HG03460 (cell line): ENCODE results near the gene OSBPL5.

Source experiments
- ATAC-seq: cut with Tn5 transposase; IDR thresholded peaks from one replicate; pipeline ENCODE4 v1.9.1; 2021; ENCODE audit not compliant: unreplicated experiment

Gene OSBPL5

DNA sequence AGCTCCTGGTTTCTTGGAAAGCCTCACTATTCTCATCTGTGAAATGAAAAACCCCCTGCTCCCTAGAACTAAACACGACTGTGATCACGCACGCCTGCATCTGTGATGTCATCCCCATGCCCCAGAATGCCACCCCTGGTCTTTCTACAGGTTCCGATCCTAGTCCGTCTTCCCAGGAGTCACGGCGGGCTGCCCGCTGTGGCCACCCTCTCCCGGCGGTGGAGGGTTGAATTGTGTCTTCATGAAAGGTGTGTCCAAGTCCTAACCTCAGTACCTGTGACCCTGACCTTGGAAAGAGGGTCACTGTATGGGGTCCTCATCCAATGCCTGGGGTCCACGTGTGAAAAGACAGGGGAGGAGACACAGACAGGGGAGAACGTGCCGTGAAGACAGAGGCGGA is 14.4 kb downstream of the OSBPL5 start:
- ATAC-seq: no peak

DNA sequence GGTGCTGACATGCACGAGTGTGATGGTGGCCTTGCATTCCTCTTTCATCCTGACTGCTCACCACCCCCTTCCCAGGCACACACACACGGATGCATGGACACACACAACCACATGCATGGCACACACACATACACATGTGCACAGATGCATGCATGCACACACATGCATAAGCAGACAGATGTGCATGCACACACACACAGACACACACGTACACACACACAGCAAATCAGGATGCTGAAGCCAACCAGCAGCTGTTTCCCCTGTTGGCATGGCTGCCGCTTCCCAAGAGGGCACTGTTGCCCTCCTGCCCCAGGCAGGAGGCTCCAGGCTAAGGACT is 15.3 kb downstream of the OSBPL5 start:
- ATAC-seq: no peak

DNA sequence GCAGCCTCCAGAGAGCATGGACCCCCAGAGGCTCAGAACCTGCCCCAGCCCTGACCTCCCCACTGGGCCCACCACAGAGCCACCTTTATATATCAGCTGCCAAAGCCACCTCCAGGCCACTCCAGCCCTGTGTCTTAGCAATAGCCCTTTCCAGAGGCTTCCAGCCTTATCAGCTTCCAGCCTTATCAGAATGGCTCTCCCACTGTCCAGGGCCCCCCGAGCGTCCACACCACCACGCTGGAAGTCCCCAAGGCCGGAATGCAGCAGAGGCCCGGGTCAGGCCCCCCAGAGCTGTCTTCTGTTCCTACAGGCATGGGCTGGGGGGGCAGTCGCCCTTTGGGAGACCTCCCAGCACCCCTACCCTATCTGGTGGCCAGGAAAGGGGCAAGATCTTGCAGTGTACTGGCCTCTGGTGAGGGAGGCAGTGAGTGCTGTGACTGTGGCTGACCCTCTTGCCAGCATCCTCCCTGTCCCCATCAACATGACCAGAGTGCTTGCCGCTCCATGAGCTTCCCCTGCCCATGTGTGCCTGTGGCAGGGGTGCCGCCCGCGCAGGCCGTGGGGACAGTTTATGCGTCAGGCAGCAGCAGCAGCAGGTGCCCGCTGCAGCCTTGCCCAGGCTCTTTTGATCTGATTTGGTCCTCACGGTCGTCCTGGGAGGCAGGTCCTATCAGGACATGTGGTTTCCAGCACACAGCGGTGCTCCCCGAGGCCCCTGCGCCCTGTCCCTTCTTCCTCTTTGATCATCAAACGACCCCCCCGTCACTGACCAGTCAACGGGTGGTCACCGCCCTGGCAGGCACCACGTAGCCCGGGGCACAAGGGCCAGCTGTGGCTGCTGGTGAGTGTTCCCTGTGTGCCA is 15.9 kb downstream of the OSBPL5 start:
- ATAC-seq: no peak

DNA sequence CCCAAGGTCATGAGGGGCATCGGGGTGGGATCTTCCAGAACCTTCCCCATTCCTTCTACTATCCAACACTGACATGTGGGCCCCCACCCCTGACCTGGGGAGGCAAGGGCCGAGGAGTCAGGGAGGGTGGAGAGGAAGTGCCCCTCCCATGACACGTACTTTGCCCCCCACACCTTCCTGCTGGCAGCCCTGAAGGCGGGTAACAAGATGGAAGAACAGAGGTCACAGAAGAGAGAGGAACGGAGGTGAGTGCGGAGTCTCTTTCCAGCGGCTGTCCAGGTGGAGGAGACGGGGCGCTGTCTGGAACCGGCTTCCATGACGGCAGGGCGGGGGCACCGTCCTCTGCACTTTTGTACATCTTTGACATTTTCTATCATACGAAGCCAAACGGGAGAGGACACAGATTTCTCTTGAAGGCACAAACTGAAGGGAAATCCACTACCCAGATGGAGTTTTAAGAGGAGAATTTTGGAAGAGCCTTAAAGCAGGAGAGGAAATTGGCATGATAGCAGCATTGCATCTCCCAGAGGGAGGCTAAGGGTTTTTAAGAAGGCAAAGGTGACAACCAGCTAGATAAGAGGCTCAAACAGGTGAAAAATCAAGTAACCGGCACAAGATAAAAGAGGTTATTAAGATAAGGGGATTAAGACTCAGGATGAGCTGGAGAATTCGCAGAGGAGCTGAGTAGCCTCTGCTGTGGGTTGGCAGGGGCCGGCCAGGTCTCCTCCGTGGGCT is 16.7 kb downstream of the OSBPL5 start:
- no peak for ATAC-seq

DNA sequence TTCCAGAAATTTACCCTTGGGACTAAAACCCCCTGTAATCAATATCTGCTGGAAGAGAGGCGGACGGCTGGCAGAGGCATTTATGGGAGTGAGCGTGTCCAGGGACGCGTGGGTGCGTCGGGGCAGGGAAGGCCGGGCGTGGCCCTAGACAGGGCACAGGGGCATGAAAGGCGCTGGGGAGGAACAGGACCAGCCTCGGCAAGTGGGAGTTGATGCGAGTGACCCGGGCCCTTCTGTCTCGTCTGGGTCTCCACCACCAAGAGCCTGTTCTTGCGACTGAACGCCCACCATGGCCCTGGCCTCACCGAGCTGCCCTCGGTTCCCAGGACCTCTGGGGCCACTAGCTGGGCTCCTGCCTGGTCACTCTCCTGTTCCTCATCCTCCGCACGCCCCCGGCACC is 17.5 kb downstream of the OSBPL5 start:
- ATAC-seq: no peak

DNA sequence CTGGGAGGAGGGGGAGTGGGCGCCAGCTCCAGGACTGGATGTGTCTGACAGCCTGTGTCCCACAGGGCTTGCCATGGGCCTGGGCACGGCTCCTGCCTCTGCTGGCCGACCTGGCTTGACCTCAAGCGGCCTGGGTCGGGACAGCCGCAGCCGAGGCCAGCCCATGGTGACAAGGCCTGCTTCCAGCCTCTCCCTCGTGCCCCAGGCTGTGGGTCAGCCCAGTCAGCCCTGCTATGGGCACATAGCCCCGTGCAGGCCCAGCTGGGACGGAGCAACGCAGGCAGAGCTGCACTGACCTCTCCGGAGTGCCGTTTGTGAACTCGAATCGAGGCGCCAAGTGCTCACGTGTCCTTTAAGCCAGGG is 17.9 kb downstream of the OSBPL5 start:
- no peak for ATAC-seq

DNA sequence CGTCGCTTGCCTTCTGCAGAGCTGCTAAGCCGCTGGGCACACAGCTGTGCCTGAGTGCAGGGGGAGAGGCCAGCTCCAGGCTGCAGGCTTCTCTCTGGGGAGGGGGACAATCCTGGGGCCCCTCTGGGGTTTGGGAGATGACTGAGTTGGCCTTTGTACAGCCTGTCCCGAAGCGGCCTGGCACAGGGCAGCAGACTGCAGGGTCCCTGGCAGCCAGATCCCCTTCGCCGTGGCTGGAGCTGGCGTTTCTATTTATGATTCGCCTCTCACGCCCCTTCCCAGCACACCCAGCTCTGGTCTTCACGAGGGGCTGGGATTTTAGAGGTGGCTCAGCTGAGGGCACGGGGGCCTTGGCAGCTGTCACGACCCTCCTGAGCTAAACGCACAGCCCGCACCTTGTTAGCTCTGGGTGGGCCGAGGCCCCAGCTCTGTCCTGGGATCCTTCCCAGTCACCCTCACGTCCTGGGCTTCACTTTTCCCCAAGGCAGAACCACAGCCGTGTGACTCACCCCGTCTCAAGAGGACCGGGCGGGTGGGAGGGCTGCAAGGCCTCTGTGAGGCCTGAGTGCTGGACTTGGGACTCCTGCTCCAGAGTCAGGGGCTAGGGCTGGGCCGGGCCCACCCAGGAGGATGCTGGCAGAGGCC is 18.4 kb downstream of the OSBPL5 start:
- no peak for ATAC-seq

DNA sequence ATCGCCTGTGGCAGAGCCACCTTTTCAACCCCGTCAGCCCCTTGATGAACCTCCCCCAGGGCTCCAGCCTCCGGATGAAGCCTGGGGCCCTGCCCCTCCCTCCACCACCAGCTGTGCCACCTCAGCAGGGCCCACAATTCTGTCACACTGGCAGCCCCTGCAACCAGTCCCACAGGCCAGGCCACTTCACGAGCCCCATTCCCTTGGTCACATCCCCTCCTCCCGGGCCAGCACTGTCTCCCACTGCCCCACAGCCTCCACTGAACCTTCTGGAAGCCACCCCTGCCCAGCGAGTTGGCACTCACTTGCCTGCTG is 19.9 kb downstream of the OSBPL5 start:
- no peak for ATAC-seq

DNA sequence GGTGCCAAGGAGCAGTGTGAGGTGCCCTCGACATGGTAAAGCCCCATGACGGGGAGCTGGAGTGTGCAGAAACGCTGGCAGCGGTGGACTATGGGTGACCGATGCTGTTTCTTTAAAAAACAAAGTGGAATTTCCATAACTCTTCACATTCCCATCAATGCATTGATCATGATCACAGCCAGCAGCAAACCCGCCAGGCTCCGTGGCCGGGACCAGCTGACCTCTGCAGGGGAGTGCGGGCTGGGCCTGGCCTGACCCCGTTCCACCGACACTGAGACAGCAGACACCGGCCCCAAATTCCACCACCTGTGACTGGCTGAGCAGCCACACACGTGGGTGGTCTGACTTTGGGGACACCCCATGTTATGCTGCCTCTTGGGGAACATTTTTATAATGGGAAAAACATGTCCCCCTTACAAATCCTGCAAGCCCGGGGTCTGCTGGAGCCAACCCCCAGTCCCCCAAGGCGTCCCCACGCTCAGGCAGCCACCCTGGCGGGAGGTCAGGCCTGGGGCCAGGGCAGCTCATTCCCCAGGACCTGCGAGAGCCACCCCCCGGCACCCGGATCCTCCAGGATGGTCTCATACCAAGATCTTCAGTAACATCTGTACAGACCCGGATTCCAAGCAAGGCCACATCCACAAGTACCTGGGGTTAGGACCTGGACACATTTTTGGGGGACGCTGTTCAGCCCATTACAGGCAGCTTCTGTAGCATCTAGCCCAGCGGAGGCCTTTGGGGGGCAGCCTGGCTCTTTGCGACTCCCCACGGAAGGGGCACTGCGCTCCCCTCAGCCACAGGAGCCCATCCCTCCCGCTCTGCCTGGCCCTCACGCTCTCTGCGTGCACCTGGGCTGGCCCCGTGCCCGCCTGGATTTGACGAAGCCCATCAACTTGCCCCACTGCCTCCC is 20.6 kb downstream of the OSBPL5 start:
- no peak for ATAC-seq

DNA sequence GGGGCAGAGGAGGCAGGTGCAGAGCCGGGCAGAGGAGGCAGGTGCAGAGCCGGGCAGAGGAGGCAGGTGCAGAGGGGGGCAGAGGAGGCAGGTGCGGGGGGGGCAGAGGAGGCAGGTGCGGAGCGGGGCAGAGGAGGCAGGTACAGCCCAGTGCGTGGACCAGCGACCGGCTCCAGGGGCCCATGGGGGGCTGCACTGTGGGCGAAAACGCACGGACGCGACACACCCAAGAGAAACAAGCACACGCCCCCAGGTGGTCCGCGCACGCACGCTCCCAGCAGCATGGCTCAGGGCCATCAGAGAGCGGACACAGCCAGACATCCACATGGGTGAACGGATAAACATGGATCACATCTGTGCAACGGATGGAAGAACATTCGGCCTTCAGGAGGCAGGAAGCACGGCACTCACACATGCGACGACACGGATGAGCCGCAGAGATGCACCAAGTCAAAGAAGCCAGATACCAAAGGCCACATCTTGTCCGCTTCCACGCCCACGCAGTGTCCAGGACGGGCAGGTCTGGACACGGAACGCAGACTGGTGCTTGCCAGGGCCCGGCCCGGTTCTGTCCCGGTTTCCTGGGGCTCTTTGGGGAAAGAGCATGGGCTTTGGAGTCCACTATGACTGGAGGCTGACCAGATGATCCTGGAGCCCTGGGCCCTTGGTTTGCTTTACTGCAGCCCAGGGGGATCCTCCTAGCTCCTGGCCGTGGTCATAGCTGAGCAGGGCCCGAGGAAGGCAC is 21.8 kb downstream of the OSBPL5 start:
- ATAC-seq: no peak

DNA sequence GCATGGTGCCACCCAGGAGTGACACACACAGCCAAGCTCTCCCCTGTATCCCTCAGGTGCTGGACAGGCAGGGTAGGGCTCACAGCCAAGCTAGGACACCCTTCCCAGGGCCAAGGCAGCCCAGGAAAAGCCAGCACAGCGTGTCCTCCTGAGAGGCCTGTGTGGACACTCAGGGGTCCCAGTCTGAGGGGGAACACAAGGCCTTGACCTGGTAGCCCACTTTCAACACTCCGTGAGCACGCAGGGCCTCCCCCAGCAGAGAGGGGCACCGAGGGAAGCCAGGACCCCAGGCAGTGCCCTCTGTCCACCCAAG is 24.9 kb downstream of the OSBPL5 start:
- no peak for ATAC-seq

DNA sequence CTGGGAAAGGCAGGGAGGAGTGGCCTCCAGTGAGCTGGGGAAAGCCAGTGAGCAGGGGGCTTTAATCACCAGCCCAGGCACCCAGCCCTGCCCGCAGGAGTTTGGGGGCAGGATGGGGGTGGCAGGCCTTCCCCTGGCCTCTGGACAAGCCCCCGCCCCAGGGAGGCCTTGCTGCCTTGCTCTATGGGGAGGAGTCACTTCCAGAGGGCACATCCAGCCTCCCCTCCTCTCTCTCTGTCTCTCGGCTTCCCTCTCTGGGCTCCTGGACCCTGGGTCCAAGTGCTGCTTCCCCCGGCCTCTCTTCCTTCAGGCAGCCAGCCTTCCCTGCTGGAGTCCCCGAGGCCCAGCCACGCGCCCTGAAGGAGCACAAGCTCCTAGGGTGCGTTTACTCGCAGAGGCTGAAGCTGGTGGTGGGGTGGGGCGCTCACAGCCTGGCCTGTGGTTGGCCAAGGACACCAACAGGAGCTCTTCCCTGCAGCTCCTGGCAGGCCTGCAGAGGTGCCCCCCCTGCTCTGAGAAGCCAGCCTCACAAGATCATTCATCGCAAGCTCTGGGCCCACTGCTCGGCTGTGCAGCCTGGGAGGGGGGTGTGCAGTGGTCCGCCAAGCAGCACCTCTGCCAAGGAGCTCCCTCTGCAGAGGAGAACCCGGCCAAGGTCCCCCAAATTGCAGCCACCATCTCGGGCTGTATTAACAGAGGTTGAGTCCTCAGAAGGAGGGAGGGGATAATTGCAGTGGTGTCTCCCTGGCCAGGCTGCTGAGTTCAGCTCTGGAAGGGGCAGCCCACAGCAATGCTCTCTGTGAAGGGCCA is 25.4 kb downstream of the OSBPL5 start:
- no peak for ATAC-seq

DNA sequence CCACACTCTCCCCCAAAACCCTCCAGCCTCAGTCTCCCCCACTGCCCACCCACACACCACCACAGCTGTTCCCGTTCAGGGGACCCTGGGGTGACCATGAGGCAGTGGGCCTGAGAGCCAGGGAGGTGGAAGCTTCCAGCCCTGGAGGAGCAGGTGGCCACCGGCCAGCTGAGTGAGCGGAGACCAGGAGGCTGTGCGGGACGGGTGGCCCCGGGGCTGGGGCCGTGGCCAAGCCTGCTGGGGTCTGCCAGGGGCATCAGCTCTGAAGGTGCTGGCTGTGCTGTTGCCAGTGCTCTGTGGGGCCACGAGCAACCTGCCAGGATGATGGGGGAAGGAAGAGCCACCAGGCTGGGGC is 26.0 kb downstream of the OSBPL5 start:
- ATAC-seq: no peak

DNA sequence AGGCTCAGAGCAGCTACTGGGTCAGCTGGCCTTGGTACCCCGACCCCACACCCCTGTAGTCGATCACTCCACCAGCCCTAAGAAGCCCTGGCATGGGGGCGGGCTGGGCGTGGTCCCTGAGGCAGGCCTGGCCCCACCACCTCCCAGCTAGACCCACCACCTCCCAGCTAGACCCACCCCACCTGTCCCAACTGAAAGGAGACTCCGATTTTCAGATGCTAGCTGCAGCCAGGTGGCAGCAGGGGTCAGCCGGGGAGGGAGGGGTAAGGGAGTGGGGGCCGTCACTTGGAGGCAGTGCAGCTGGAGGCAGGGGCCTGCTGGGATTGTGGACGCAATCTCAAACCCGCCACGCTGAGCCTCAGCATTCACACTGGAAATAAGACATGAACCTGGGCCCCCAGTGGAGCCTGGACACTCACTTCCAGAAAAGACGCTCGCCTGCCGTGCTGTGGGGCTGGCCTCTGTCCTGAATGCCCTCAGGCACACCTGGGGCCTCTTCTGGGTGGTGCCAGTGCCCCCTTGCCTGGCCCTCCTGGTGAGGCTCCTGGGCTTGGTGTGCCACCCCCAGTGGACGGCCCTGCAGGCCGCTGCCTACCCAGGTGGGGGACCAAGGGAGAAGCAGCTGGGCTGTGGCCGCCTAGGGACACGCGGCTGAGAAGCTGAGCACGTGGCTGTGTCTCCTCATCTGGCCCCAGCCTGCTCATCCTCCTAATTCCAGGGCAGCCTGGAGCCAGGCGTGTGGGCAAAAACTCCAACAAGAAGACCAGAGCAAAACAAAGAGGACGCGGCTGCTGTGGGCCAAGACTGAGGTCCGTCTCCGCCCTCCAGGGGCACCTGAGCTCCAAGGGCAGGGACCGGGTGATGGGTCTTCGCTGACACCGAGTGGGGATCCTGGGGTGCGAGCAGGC is 26.7 kb downstream of the OSBPL5 start:
- no peak for ATAC-seq

DNA sequence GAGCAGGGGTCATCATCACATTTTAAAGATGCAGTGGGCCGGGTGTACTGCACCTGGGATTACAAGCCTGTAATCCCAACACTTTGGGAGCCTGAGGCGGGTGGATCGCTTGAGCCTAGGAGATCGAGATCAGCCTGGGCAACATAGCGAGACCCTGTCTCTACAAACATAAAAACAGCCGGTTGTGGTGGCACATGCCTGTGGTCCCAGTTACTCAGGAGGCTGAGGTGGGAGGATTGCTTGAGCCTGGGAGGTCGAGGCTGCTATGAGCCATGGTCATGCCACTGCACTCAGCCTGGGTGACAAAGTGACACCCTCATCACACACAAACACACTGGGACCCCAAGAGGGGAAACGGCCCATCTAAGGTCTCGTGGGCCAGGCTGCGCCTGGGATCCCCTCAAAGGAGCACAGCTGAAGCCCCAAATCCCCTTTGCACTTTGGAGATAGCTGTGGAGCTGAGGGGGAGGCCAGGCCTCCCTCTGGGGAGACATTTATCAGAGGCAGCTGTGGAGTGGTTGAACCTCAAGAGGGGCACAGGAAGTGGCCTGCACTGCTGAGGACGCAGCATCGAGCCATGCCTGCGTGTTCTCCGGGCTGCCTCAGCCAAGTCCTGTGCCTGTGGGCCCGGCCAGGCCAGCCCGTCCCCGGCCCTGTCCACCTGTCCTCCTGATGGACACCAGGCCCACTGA is 27.5 kb downstream of the OSBPL5 start:
- no peak for ATAC-seq

DNA sequence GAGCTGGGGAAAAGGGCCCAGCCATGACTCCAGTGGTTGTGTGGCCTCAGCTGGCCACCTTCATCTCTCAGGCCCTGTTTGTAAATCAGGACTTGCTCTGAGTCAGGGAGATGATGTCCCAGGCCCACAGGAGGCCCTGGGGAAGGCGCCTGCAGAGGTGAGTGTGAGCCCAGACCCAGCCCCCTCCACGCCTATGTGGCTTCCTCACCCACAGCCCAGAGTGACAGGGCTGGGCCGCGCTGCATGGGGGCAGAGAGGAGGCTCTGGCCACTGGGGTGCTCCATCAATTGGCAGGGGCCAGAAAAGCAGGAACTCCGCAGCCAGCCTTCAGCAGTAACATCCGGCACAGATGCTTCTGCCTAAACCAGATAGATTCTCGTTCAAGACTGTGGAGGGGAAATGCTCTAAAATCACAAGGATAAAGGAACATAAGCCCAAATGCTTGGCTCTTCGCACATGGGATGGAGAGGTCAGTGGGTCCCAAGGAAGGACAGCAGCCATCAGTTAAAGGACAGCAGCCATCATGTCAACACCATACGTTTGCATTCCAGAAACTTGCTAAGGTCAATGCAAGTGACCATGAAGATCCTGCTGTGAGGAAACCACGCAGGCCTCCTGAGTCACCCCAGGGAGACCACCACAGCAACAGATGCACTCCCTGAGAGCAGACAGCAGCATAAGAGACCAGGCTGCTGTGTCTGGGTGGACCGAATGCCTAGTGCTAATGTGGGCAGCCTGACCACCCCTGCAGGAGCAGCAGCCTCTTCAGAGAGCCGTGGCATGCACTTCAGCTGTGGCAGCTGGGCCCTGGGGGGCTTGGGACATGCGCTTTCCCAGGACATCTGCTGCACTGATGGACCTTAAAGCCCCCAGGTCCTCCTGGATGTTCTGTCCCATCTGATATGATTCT is 28.3 kb downstream of the OSBPL5 start:
- ATAC-seq: no peak
